H9 (cell line): ENCODE data around the gene ANKRD39. TPM values are rescaled to one million over a fixed set of nuclear protein-coding genes. Genes with fewer than 3 reads are reported as not detected.

ENCODE experiments used
- DNase-seq: peaks from one replicate; pipeline ENCODE4 v3.0.0-alpha.2; 2017
- H2AFZ ChIP-seq: one replicate; pipeline ENCODE4 v1.6.1; 2013; ENCODE audit warnings: mild to moderate bottlenecking, low read length, control low read depth, moderate library complexity
- H2AK5ac ChIP-seq: 2 replicates; pipeline ENCODE4 v1.6.1; 2013; ENCODE audit warnings: low read length, control low read depth, mixed read lengths; ENCODE audit not compliant: insufficient read length
- H2BK120ac ChIP-seq: one replicate; pipeline ENCODE4 v1.6.1; 2013; ENCODE audit warnings: low read depth, mild to moderate bottlenecking, low read length, control low read depth, inconsistent platforms; ENCODE audit not compliant: poor library complexity, severe bottlenecking
- H2BK12ac ChIP-seq: 2 replicates; pipeline ENCODE4 v1.6.1; 2013; ENCODE audit warnings: low read length, control low read depth, mixed read lengths, low read depth; ENCODE audit not compliant: insufficient read length
- H2BK15ac ChIP-seq: 2 replicates; pipeline ENCODE4 v1.6.1; 2013; ENCODE audit warnings: low read depth, low read length, control low read depth
- H2BK20ac ChIP-seq: one replicate; pipeline ENCODE4 v1.6.1; 2013; ENCODE audit warnings: low read depth, mild to moderate bottlenecking, low read length, control low read depth, inconsistent platforms; ENCODE audit not compliant: poor library complexity, severe bottlenecking
- H2BK5ac ChIP-seq: 2 replicates; pipeline ENCODE4 v1.6.1; 2013; ENCODE audit warnings: low read length, control low read depth, mixed read lengths; ENCODE audit not compliant: insufficient read length
- H3K14ac ChIP-seq: 2 replicates; pipeline ENCODE4 v1.6.1; 2013; ENCODE audit warnings: low read length, control low read depth; ENCODE audit not compliant: insufficient read depth
- H3K18ac ChIP-seq: 2 replicates; pipeline ENCODE4 v1.6.1; 2013; ENCODE audit warnings: low read depth, mild to moderate bottlenecking, mixed read lengths, low read length, control low read depth; ENCODE audit not compliant: insufficient read length
- H3K23ac ChIP-seq: 2 replicates; pipeline ENCODE4 v1.6.1; 2013; ENCODE audit warnings: low read length, control low read depth, mixed read lengths, low read depth; ENCODE audit not compliant: insufficient read length
- H3K23me2 ChIP-seq: 2 replicates; pipeline ENCODE4 v1.6.1; 2013; ENCODE audit warnings: low read depth, mild to moderate bottlenecking, mixed read lengths, low read length, control low read depth; ENCODE audit not compliant: insufficient read length, poor library complexity, severe bottlenecking
- H3K27ac ChIP-seq: 2 replicates; pipeline ENCODE4 v1.5.1; 2013; ENCODE audit warnings: low read length, control low read depth, mixed read lengths, low read depth; ENCODE audit not compliant: insufficient read length
- H3K27me3 ChIP-seq: 2 replicates; pipeline ENCODE4 v1.6.1; 2013; ENCODE audit warnings: low read length, control low read depth, inconsistent platforms; ENCODE audit not compliant: insufficient read depth
- H3K4ac ChIP-seq: 2 replicates; pipeline ENCODE4 v1.6.1; 2013; ENCODE audit warnings: low read depth, mild to moderate bottlenecking, control low read depth, inconsistent platforms, low read length, moderate library complexity
- H3K4me1 ChIP-seq: 2 replicates; pipeline ENCODE4 v1.6.1; 2013; ENCODE audit warnings: low read length, control low read depth, inconsistent platforms; ENCODE audit not compliant: insufficient read depth
- H3K4me2 ChIP-seq: 2 replicates; pipeline ENCODE4 v1.6.1; 2013; ENCODE audit warnings: low read length, control low read depth, mixed read lengths; ENCODE audit not compliant: insufficient read length, insufficient read depth
- H3K56ac ChIP-seq: 2 replicates; pipeline ENCODE4 v1.6.1; 2013; ENCODE audit warnings: low read depth, mild to moderate bottlenecking, mixed read lengths, low read length, control low read depth; ENCODE audit not compliant: insufficient read length
- H3K79me1 ChIP-seq: 2 replicates; pipeline ENCODE4 v1.6.1; 2013; ENCODE audit warnings: low read depth, mild to moderate bottlenecking, moderate library complexity, low read length, control low read depth, inconsistent platforms; ENCODE audit not compliant: insufficient read depth, poor library complexity, severe bottlenecking
- H3K79me2 ChIP-seq: 2 replicates; pipeline ENCODE4 v1.6.1; 2013; ENCODE audit warnings: low read length, control low read depth, inconsistent platforms; ENCODE audit not compliant: insufficient read depth
- H3K9ac ChIP-seq: 2 replicates; pipeline ENCODE4 v1.6.1; 2013; ENCODE audit warnings: low read length, control low read depth, mixed read lengths; ENCODE audit not compliant: insufficient read length; ENCODE audit errors: extremely low read depth
- H3K9me3 ChIP-seq: one replicate; pipeline ENCODE4 v1.6.1; 2013; ENCODE audit warnings: low read depth, low read length, inconsistent platforms; ENCODE audit not compliant: control insufficient read depth
- H3T11ph ChIP-seq: one replicate; pipeline ENCODE4 v1.6.1; 2013; ENCODE audit warnings: mild to moderate bottlenecking, low read length, control low read depth, inconsistent platforms
- H4K20me1 ChIP-seq: one replicate; pipeline ENCODE4 v1.6.1; 2013; ENCODE audit not compliant: control insufficient read depth, insufficient read length, insufficient read depth
- H4K5ac ChIP-seq: 2 replicates; pipeline ENCODE4 v1.6.1; 2013; ENCODE audit warnings: low read depth, mild to moderate bottlenecking, mixed read lengths, low read length, control low read depth; ENCODE audit not compliant: insufficient read length
- H4K8ac ChIP-seq: replicated peaks from 2 replicates; pipeline ENCODE4 v1.6.1; 2013; ENCODE audit warnings: low read length, control low read depth, mixed read lengths, low read depth; ENCODE audit not compliant: insufficient read length
- H4K91ac ChIP-seq: 2 replicates; pipeline ENCODE4 v1.6.1; 2013; ENCODE audit warnings: low read depth, mild to moderate bottlenecking, moderate library complexity, mixed read lengths, low read length, control low read depth; ENCODE audit not compliant: insufficient read length
- H3K27ac Mint-ChIP-seq, 3 experiments: 2 replicates in 2 of 3; 3 replicates in 1 of 3; pipeline ENCODE4 v1.8.0; 2020 to 2021; ENCODE audit warnings: mixed read lengths in 3 of 3, mild to moderate bottlenecking in 1 of 3, moderate library complexity in 1 of 3
- H3K27me3 Mint-ChIP-seq: 2 replicates; pipeline ENCODE4 v1.8.0; 2021; ENCODE audit warnings: low read depth, mild to moderate bottlenecking, moderate library complexity, mixed read lengths
- H3K36me3 Mint-ChIP-seq, 3 experiments: 2 replicates in 2 of 3; 3 replicates in 1 of 3; pipeline ENCODE4 v1.8.0; 2020 to 2021; ENCODE audit warnings: low read depth in 3 of 3, mixed read lengths in 3 of 3; ENCODE audit not compliant: insufficient read depth in 1 of 3
- H3K4me1 Mint-ChIP-seq, 2 experiments: 2 replicates each; pipeline ENCODE4 v1.8.0; 2020; ENCODE audit warnings: mixed read lengths in 2 of 2
- H3K4me3 Mint-ChIP-seq, 2 experiments: 2 replicates in 1 of 2; 3 replicates in 1 of 2; pipeline ENCODE4 v1.8.0; 2020 to 2021; ENCODE audit warnings: mild to moderate bottlenecking in 2 of 2, mixed read lengths in 2 of 2, moderate library complexity in 1 of 2
- H3K9me3 Mint-ChIP-seq, 2 experiments: 2 replicates in 1 of 2; 3 replicates in 1 of 2; pipeline ENCODE4 v1.8.0; 2020; ENCODE audit warnings: mild to moderate bottlenecking in 2 of 2, mixed read lengths in 2 of 2, moderate library complexity in 1 of 2
- CTCF ChIP-seq: fragments of 200-600 bp; sonication (generic); conservative IDR thresholded peaks from 3 replicates; pipeline ENCODE4 v1.8.0; 2021; ENCODE audit warnings: antibody characterized with exemption, mild to moderate bottlenecking
- WGBS: extraction: QIAGEN DNeasy Blood & Tissue Kit; methylation state at CpG from one replicate; pipeline ENCODE4 v1.1.7; 2013; ENCODE audit warnings: missing lambda C conversion rate, low lambda C conversion rate, mixed read lengths; ENCODE audit not compliant: insufficient read length; ENCODE audit errors: extremely low coverage; 5-methylcytosine and 5-hydroxymethylcytosine counted together
- total RNA-seq: library from RNA; stranded (reverse); gene quantifications from 2 replicates; pipeline ENCODE4 v1.2.1, GENCODE V29; 2021

ANKRD39 gene
- total RNA-seq, 1 experiment from 2014 or later: 13.0 TPM

- no peak overlapping the region for H4K5ac ChIP-seq
- no peak overlapping the region for H3K56ac ChIP-seq
- H2BK120ac ChIP-seq: no peak overlapping the region
- peak overlapping the region; percentile 96 for H3K14ac ChIP-seq
- Mint-ChIP-seq H3K27ac (peak overlapping the region in 2 of 3 experiments; percentile 65 to 91; a peak in 3 of 7 replicates), H3K4me1 (peaks cover 23 to 32% of the 10 kb centered on the region in 2 experiments), H3K9me3 (no peaks in the 10 kb centered on the region), H3K4me3 (peak overlapping the region; percentile 85 to 88), H3K27me3 (no peaks in the 10 kb centered on the region; the same call in 1 of the 2 replicates), H3K36me3 (peaks cover 10 to 41% (median 33%) of the 10 kb centered on the region in 3 experiments)
- peaks cover 3% of the 10 kb centered on the region; the same call in 1 of the 2 replicates for H3K4me1 ChIP-seq
- H3K79me1 ChIP-seq: peaks cover 10% of the 10 kb centered on the region
- peak overlapping the region; percentile 77 for H3K9ac ChIP-seq
- no peak overlapping the region for H4K8ac ChIP-seq
- no peak overlapping the region for H3K27ac ChIP-seq
- no peak overlapping the region for H2AFZ ChIP-seq
- H2BK20ac ChIP-seq: no peak overlapping the region
- H2BK5ac ChIP-seq: no peak overlapping the region
- H3K23ac ChIP-seq: no peak overlapping the region
- H2BK15ac ChIP-seq: no peak overlapping the region
- no CpG with 5 or more reads among the region's 76 CpGs for WGBS
- H3K4me2 ChIP-seq: peak overlapping the region; percentile 70
- H3K79me2 ChIP-seq: peaks cover 10% of the 10 kb centered on the region; the same call in 1 of the 2 replicates
- no peak overlapping the region for H4K91ac ChIP-seq
- H3K23me2 ChIP-seq: peaks cover 16% of the 10 kb centered on the region
- no peak overlapping the region for H2BK12ac ChIP-seq
- no peaks in the 10 kb centered on the region for H3K9me3 ChIP-seq
- H3K18ac ChIP-seq: peak overlapping the region; percentile 91
- no peak overlapping the region for H3T11ph ChIP-seq
- H4K20me1 ChIP-seq: no peaks in the 10 kb centered on the region
- no peak overlapping the region; the same call in 1 of the 2 replicates for H3K4ac ChIP-seq
- no peak overlapping the region for H2AK5ac ChIP-seq
- TF ChIP-seq CTCF: peak; percentile 78
- DNase-seq: peak; percentile 83
- H3K27me3 ChIP-seq: no peaks in the 10 kb centered on the region
Observed at GRCh38 chr2:96868555-96869280, 10.9 kb upstream of the ANKRD39 start.
